HEK293 (cell line): ENCODE results near the gene ZNF709.

ENCODE experiments used
- IKZF3 ChIP-seq: fragments of 450-650 bp; IDR thresholded peaks from 2 replicates; pipeline ENCODE4 v1.5.0; 2018; ENCODE audit warnings: missing biosample characterization, mild to moderate bottlenecking, missing genetic modification characterization, moderate library complexity
- KLF7 ChIP-seq: fragments of 450-650 bp; formaldehyde crosslinking; IDR thresholded peaks from 2 replicates; pipeline ENCODE4 v1.5.1; 2016; ENCODE audit warnings: missing biosample characterization, missing genetic modification characterization, borderline replicate concordance
- PRDM1 ChIP-seq: fragments of 450-650 bp; formaldehyde crosslinking; IDR thresholded peaks from 2 replicates; pipeline ENCODE4; 2016; ENCODE audit warnings: missing biosample characterization, missing genetic modification characterization
- ZBTB21 ChIP-seq: fragments of 450-650 bp; formaldehyde crosslinking; IDR thresholded peaks from 2 replicates; pipeline ENCODE4 v1.5.1; 2017; ENCODE audit warnings: missing biosample characterization, missing genetic modification characterization
- ZBTB7A ChIP-seq: fragments of 450-650 bp; formaldehyde crosslinking; IDR thresholded peaks from 2 replicates; pipeline ENCODE4 v1.5.1; 2016; ENCODE audit warnings: low read depth, missing biosample characterization, missing genetic modification characterization
- ZFP3 ChIP-seq: fragments of 450-650 bp; formaldehyde crosslinking; IDR thresholded peaks from 2 replicates; pipeline ENCODE4 v1.5.1; 2016; ENCODE audit warnings: low read depth, missing biosample characterization, missing genetic modification characterization
- ZNF112 ChIP-seq: fragments of 450-650 bp; formaldehyde crosslinking; IDR thresholded peaks from 2 replicates; pipeline ENCODE4 v1.5.0; 2017; ENCODE audit warnings: missing biosample characterization, missing genetic modification characterization
- ZNF133 ChIP-seq: fragments of 450-650 bp; formaldehyde crosslinking; IDR thresholded peaks from 2 replicates; pipeline ENCODE4 v1.5.1; 2016; ENCODE audit warnings: missing biosample characterization, missing genetic modification characterization
- ZNF146 ChIP-seq: fragments of 450-650 bp; formaldehyde crosslinking; IDR thresholded peaks from 2 replicates; pipeline ENCODE4 v1.5.1; 2016; ENCODE audit warnings: missing biosample characterization, missing genetic modification characterization
- ZNF169 ChIP-seq: fragments of 450-650 bp; formaldehyde crosslinking; IDR thresholded peaks from 2 replicates; pipeline ENCODE4 v1.5.1; 2016; ENCODE audit warnings: missing biosample characterization, missing genetic modification characterization
- ZNF2 ChIP-seq: fragments of 450-650 bp; formaldehyde crosslinking; IDR thresholded peaks from 2 replicates; pipeline ENCODE4 v1.5.1; 2016; ENCODE audit warnings: missing biosample characterization, missing genetic modification characterization
- ZNF335 ChIP-seq: fragments of 450-650 bp; formaldehyde crosslinking; conservative IDR thresholded peaks from 2 replicates; pipeline ENCODE4 v1.5.1; 2016; ENCODE audit warnings: missing biosample characterization, missing genetic modification characterization
- ZNF341 ChIP-seq: fragments of 450-650 bp; formaldehyde crosslinking; IDR thresholded peaks from 2 replicates; pipeline ENCODE4; 2016; ENCODE audit warnings: low read depth, missing biosample characterization, missing genetic modification characterization
- ZNF426 ChIP-seq: fragments of 450-650 bp; formaldehyde crosslinking; IDR thresholded peaks from 2 replicates; pipeline ENCODE4 v1.5.1; 2017; ENCODE audit warnings: missing biosample characterization, missing genetic modification characterization, mild to moderate bottlenecking, inconsistent platforms, moderate library complexity
- ZNF514 ChIP-seq: fragments of 450-650 bp; formaldehyde crosslinking; IDR thresholded peaks from 2 replicates; pipeline ENCODE4 v1.5.1; 2016; ENCODE audit warnings: missing biosample characterization, missing genetic modification characterization
- ZNF596 ChIP-seq: fragments of 450-650 bp; IDR thresholded peaks from 2 replicates; pipeline ENCODE4 v1.5.0; 2018; ENCODE audit warnings: missing biosample characterization, mild to moderate bottlenecking, missing genetic modification characterization, moderate library complexity
- ZNF624 ChIP-seq: fragments of 450-650 bp; formaldehyde crosslinking; IDR thresholded peaks from 2 replicates; pipeline ENCODE4 v1.5.1; 2017; ENCODE audit warnings: missing biosample characterization, missing genetic modification characterization
- ZNF768 ChIP-seq: fragments of 450-650 bp; formaldehyde crosslinking; IDR thresholded peaks from 2 replicates; pipeline ENCODE4 v1.5.1; 2018; ENCODE audit warnings: missing biosample characterization, mild to moderate bottlenecking, missing genetic modification characterization
- ZNF837 ChIP-seq: fragments of 450-650 bp; formaldehyde crosslinking; IDR thresholded peaks from 2 replicates; pipeline ENCODE4 v1.5.1; 2016; ENCODE audit warnings: missing biosample characterization, missing genetic modification characterization
- TF ChIP-seq, protein P1 (sequence below): fragments of 450-650 bp; formaldehyde crosslinking; IDR thresholded peaks from 2 replicates; pipeline ENCODE4 v1.5.1; 2016; ENCODE audit warnings: missing biosample characterization, missing genetic modification characterization
- TF ChIP-seq, protein P2 (sequence below): fragments of 450-650 bp; formaldehyde crosslinking; IDR thresholded peaks from 2 replicates; pipeline ENCODE4 v1.5.1; 2016; ENCODE audit warnings: missing biosample characterization, missing genetic modification characterization
- TF ChIP-seq, protein P3 (sequence below): fragments of 450-650 bp; formaldehyde crosslinking; IDR thresholded peaks from 2 replicates; pipeline ENCODE4 v1.5.1; 2016; ENCODE audit warnings: missing biosample characterization, missing genetic modification characterization
- TF ChIP-seq, protein P4 (sequence below): fragments of 450-650 bp; formaldehyde crosslinking; IDR thresholded peaks from 2 replicates; pipeline ENCODE4 v1.5.1; 2016; ENCODE audit warnings: missing biosample characterization, missing genetic modification characterization, low read depth
- TF ChIP-seq, protein P5 (sequence below): fragments of 450-650 bp; formaldehyde crosslinking; IDR thresholded peaks from 2 replicates; pipeline ENCODE4 v1.5.1; 2016; ENCODE audit warnings: missing biosample characterization, missing genetic modification characterization
- TF ChIP-seq, protein P6 (sequence below): fragments of 450-650 bp; formaldehyde crosslinking; IDR thresholded peaks from 2 replicates; pipeline ENCODE4 v1.5.1; 2016; ENCODE audit warnings: missing biosample characterization, missing genetic modification characterization, borderline replicate concordance
- TF ChIP-seq, protein P7 (sequence below): fragments of 450-650 bp; formaldehyde crosslinking; IDR thresholded peaks from 2 replicates; pipeline ENCODE4; 2016; ENCODE audit warnings: missing biosample characterization, missing genetic modification characterization

Gene ZNF709

DNA sequence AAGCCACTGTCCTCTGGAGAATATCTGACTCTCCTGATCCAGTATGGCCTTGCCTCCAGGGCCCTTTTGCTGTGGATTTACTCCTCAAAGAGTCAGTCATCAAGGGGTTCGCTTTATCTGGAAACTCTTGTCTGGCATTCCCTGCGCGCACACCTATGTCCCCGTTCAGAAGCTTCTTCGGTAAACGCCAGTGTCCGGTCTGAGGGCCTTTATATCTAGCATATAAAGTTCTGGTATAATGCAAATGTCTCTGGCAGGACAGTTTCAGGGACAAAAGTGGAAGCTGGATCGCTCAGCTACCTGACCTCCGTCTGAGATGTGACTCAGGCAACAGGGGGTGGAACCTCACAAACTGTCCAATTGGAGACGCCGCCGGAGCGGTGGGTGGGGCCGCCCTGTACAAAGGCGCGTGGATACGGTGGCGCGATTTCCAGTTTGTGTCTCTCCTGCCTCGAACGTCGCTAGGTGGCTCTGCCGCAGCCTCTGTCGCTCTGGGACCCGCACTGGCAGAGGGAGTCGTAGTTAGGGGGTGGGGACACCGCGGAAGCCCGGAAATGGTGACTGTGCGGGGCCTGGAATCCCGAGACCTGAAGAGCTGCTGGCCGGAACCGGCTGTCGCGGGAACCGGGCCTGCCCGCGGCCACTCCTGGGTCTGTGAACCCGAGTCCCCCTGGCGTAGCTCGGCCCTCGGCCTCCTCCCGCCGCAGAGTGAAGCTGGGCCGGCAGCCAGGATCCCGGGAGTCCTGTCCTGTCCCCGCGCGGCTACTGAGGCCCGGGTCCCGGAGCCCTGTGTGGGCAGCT lies 10.6 kb upstream of the ZNF709 start (continued):
- TF ChIP-seq, protein P1, sequence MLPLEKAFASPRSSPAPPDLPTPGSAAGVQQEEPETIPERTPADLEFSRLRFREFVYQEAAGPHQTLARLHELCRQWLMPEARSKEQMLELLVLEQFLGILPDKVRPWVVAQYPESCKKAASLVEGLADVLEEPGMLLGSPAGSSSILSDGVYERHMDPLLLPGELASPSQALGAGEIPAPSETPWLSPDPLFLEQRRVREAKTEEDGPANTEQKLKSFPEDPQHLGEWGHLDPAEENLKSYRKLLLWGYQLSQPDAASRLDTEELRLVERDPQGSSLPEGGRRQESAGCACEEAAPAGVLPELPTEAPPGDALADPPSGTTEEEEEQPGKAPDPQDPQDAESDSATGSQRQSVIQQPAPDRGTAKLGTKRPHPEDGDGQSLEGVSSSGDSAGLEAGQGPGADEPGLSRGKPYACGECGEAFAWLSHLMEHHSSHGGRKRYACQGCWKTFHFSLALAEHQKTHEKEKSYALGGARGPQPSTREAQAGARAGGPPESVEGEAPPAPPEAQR (tag by site-specific recombination), result no peak
- TF ChIP-seq, protein P2, sequence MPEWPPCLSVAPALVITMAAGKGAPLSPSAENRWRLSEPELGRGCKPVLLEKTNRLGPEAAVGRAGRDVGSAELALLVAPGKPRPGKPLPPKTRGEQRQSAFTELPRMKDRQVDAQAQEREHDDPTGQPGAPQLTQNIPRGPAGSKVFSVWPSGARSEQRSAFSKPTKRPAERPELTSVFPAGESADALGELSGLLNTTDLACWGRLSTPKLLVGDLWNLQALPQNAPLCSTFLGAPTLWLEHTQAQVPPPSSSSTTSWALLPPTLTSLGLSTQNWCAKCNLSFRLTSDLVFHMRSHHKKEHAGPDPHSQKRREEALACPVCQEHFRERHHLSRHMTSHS, result no peak
- TF ChIP-seq ZNF335 (tag by site-specific recombination) (peak; percentile 87), PRDM1 (tag by site-specific recombination) (no peak), ZNF112 (tag by site-specific recombination) (no peak), ZNF426 (no peak), IKZF3 (tag by site-specific recombination) (0 out of 2 replicates have a peak, but pooled peaks have one; percentile 26), ZNF146 (no peak), ZNF341 (tag by site-specific recombination) (peak; percentile 84), ZNF837 (tag by site-specific recombination) (no peak), ZNF514 (no peak), ZFP3 (no peak), ZNF2 (peak; percentile 97), ZBTB7A (tag by site-specific recombination) (peak; percentile 27; the same call in 1 of the 2 replicates), ZNF133 (tag by site-specific recombination) (no peak), ZBTB21 (0 out of 2 replicates have a peak, but pooled peaks have one; percentile 29), ZNF169 (no peak), ZNF596 (tag by site-specific recombination) (no peak), KLF7 (tag by site-specific recombination) (no peak), ZNF768 (tag by site-specific recombination) (no peak), ZNF624 (no peak)
- TF ChIP-seq, protein P3, sequence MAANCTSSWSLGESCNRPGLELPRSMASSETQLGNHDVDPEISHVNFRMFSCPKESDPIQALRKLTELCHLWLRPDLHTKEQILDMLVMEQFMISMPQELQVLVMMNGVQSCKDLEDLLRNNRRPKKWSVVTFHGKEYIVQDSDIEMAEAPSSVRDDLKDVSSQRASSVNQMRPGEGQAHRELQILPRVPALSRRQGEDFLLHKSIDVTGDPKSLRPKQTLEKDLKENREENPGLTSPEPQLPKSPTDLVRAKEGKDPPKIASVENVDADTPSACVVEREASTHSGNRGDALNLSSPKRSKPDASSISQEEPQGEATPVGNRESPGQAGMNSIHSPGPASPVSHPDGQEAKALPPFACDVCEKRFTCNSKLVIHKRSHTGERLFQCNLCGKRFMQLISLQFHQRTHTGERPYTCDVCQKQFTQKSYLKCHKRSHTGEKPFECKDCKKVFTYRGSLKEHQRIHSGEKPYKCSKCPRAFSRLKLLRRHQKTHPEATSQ (tag by site-specific recombination), result no peak
- TF ChIP-seq, protein P4, sequence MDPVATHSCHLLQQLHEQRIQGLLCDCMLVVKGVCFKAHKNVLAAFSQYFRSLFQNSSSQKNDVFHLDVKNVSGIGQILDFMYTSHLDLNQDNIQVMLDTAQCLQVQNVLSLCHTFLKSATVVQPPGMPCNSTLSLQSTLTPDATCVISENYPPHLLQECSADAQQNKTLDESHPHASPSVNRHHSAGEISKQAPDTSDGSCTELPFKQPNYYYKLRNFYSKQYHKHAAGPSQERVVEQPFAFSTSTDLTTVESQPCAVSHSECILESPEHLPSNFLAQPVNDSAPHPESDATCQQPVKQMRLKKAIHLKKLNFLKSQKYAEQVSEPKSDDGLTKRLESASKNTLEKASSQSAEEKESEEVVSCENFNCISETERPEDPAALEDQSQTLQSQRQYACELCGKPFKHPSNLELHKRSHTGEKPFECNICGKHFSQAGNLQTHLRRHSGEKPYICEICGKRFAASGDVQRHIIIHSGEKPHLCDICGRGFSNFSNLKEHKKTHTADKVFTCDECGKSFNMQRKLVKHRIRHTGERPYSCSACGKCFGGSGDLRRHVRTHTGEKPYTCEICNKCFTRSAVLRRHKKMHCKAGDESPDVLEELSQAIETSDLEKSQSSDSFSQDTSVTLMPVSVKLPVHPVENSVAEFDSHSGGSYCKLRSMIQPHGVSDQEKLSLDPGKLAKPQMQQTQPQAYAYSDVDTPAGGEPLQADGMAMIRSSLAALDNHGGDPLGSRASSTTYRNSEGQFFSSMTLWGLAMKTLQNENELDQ, result no peak
- TF ChIP-seq, protein P5, sequence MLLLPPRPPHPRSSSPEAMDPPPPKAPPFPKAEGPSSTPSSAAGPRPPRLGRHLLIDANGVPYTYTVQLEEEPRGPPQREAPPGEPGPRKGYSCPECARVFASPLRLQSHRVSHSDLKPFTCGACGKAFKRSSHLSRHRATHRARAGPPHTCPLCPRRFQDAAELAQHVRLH (tag by site-specific recombination), result no peak
- TF ChIP-seq, protein P6, sequence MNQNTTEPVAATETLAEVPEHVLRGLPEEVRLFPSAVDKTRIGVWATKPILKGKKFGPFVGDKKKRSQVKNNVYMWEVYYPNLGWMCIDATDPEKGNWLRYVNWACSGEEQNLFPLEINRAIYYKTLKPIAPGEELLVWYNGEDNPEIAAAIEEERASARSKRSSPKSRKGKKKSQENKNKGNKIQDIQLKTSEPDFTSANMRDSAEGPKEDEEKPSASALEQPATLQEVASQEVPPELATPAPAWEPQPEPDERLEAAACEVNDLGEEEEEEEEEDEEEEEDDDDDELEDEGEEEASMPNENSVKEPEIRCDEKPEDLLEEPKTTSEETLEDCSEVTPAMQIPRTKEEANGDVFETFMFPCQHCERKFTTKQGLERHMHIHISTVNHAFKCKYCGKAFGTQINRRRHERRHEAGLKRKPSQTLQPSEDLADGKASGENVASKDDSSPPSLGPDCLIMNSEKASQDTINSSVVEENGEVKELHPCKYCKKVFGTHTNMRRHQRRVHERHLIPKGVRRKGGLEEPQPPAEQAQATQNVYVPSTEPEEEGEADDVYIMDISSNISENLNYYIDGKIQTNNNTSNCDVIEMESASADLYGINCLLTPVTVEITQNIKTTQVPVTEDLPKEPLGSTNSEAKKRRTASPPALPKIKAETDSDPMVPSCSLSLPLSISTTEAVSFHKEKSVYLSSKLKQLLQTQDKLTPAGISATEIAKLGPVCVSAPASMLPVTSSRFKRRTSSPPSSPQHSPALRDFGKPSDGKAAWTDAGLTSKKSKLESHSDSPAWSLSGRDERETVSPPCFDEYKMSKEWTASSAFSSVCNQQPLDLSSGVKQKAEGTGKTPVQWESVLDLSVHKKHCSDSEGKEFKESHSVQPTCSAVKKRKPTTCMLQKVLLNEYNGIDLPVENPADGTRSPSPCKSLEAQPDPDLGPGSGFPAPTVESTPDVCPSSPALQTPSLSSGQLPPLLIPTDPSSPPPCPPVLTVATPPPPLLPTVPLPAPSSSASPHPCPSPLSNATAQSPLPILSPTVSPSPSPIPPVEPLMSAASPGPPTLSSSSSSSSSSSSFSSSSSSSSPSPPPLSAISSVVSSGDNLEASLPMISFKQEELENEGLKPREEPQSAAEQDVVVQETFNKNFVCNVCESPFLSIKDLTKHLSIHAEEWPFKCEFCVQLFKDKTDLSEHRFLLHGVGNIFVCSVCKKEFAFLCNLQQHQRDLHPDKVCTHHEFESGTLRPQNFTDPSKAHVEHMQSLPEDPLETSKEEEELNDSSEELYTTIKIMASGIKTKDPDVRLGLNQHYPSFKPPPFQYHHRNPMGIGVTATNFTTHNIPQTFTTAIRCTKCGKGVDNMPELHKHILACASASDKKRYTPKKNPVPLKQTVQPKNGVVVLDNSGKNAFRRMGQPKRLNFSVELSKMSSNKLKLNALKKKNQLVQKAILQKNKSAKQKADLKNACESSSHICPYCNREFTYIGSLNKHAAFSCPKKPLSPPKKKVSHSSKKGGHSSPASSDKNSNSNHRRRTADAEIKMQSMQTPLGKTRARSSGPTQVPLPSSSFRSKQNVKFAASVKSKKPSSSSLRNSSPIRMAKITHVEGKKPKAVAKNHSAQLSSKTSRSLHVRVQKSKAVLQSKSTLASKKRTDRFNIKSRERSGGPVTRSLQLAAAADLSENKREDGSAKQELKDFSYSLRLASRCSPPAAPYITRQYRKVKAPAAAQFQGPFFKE, result no peak
- TF ChIP-seq, protein P7, sequence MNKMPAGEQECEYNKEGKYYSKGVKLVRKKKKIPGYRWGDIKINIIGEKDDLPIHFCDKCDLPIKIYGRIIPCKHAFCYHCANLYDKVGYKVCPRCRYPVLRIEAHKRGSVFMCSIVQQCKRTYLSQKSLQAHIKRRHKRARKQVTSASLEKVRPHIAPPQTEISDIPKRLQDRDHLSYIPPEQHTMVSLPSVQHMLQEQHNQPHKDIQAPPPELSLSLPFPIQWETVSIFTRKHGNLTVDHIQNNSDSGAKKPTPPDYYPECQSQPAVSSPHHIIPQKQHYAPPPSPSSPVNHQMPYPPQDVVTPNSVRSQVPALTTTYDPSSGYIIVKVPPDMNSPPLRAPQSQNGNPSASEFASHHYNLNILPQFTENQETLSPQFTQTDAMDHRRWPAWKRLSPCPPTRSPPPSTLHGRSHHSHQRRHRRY, result no peak
